Subcutaneous abdominal adipose tissue (tissue), 5 donors: ENCODE measurements around the gene PCDHGA2.
"Not testable (repeated sequence)": the region's sequence is repeated elsewhere in the genome, so short reads cannot be mapped to it uniquely, and the experiment has no call there.

Experiments used
- H3K27ac ChIP-seq: one replicate; pipeline ENCODE4 v1.7.0; 2013; ENCODE audit warnings: low read depth, mild to moderate bottlenecking, inconsistent platforms, low read length, moderate library complexity
- H3K27me3 ChIP-seq, 5 donors: one replicate each; pipeline ENCODE4 v1.7.0; 2013; ENCODE audit warnings: low read length in 5 of 5, inconsistent platforms in 1 of 5; ENCODE audit not compliant: control insufficient read depth in 5 of 5, insufficient read depth in 4 of 5
- H3K36me3 ChIP-seq, 5 donors: one replicate each; pipeline ENCODE4 v1.7.0; 2013; ENCODE audit warnings: low read length in 5 of 5; ENCODE audit not compliant: control insufficient read depth in 5 of 5, insufficient read depth in 5 of 5
- H3K4me1 ChIP-seq, 5 donors: one replicate each; pipeline ENCODE4 v1.7.0; 2013; ENCODE audit warnings: low read length in 5 of 5, mild to moderate bottlenecking in 3 of 5, moderate library complexity in 1 of 5; ENCODE audit not compliant: control insufficient read depth in 5 of 5, insufficient read depth in 5 of 5
- H3K4me3 ChIP-seq, 5 donors: one replicate each; pipeline ENCODE4 v1.7.0; 2013; ENCODE audit warnings: low read length in 5 of 5, low read depth in 1 of 5
- H3K9ac ChIP-seq, 5 donors: one replicate each; pipeline ENCODE4 v1.7.0; 2013; ENCODE audit warnings: low read length in 5 of 5, mild to moderate bottlenecking in 4 of 5, moderate library complexity in 3 of 5
- H3K9me3 ChIP-seq, 5 donors: one replicate each; pipeline ENCODE4 v1.7.0; 2013; ENCODE audit warnings: low read length in 5 of 5; ENCODE audit not compliant: control insufficient read depth in 5 of 5
- donor health status: healthy.
- donor health status: healthy.
- donor health status: healthy.
- donor health status: healthy.
- donor health status: healthy.

PCDHGA2 gene

DNA sequence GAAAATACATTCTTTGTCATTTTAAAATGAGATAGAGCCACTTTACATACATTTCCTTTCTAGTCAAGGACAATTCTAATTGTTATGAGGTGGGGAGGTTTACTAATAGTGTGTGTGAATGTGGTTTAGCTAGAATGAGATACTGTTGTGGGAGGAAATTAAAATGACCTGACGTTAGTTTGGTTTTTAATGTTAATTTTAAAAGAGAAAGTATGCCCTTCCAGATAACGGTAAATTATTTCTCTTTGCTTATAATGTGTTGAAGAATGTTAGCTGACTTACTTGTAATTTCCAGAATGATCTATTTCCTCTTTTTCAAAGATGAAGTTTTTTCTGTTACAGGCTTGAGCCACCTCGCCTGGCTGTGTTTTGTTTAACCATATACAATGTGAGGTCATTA is 16.3 kb upstream of the PCDHGA2 start:
- Histone ChIP-seq H3K4me3 (no peak overlapping the region), H3K27me3 (no peaks in the 10 kb centered on the region), H3K36me3 (peaks cover 5 to 20% (median 12%) of the 10 kb centered on the region in 5 donors), H3K4me1 (peaks cover 0 to 28% (median 14%) of the 10 kb centered on the region in 5 donors), H3K27ac (no peak overlapping the region), H3K9ac (no peak overlapping the region), H3K9me3 (peaks cover 22 to 40% (median 31%) of the 10 kb centered on the region in 5 donors)

DNA sequence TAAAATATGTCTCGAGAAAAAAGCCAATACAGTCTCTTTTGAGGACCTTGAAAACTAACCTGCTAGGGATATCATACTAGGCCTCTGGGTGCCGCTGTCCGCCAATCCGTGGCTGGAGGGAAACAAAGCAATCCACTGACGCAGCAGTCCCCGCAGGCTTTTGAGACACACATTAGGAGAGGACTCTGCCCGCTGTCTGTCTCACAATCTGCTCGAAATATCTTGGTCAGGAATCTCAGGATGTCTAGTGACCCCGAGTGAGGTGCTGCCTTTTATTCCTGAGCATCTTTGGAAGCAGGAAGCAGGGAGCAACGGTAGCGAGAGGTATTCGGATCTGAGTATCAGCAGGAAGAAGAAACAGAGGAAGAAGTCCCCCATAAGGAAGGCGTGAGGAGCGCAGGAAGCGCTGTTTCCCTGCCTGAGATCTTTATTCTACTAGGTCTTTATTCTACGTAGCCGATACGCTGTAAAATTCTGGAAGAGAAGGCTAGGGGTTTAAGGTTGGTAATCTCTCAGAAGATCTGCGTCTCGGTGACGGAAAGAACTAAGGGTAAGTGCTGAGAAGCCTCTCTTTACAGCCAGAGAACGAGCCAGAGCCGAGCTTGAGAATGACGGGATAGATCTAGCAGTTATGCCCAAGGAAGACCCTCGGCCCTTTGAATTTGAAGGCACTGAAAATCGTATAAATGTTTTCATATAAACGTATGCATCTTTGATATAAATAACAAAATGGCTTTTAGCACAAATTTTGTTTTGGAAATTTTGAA is 12.3 kb upstream of the PCDHGA2 start:
- H3K27me3 ChIP-seq: peaks cover 0 to 13% (median 0%) of the 10 kb centered on the region in 5 donors
- H3K9ac ChIP-seq: peak overlapping the region in 1 of 5 donors; percentile 45
- H3K9me3 ChIP-seq: peaks cover 11 to 35% (median 26%) of the 10 kb centered on the region in 5 donors
- no peak overlapping the region for H3K27ac ChIP-seq
- no peaks in the 10 kb centered on the region for H3K36me3 ChIP-seq
- H3K4me3 ChIP-seq: peak overlapping the region; percentile 56 to 81 (median 70)
- peaks cover 0 to 12% (median 2%) of the 10 kb centered on the region in 5 donors for H3K4me1 ChIP-seq

DNA sequence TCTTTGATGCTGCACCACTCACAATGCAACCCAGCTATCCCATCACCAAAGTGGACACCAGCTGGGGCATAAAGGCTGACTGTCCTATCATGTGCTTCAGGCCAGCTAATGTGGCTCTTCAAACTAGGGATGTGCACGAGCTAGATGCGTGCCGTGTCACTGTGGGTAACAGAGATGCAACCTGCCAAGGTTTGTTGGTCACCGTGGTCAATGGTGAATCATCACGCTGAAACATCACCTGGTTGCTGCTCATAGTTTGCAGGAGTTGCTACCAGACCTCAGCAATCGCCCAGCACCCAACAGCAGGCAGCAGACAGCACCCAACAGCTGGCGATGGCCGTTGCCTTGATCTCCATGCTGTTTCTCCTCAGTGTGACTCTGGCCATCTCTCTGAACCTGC is 10.3 kb upstream of the PCDHGA2 start:
- H3K9ac ChIP-seq: no peak overlapping the region
- H3K27ac ChIP-seq: no peak overlapping the region
- peaks cover 0 to 19% (median 2%) of the 10 kb centered on the region in 5 donors for H3K27me3 ChIP-seq
- peak overlapping the region in 1 of 5 donors; percentile 7 for H3K4me3 ChIP-seq
- H3K36me3 ChIP-seq: no peaks in the 10 kb centered on the region
- peaks cover 0 to 9% (median 0%) of the 10 kb centered on the region in 5 donors for H3K4me1 ChIP-seq
- H3K9me3 ChIP-seq: peaks cover 16 to 51% (median 35%) of the 10 kb centered on the region in 5 donors

DNA sequence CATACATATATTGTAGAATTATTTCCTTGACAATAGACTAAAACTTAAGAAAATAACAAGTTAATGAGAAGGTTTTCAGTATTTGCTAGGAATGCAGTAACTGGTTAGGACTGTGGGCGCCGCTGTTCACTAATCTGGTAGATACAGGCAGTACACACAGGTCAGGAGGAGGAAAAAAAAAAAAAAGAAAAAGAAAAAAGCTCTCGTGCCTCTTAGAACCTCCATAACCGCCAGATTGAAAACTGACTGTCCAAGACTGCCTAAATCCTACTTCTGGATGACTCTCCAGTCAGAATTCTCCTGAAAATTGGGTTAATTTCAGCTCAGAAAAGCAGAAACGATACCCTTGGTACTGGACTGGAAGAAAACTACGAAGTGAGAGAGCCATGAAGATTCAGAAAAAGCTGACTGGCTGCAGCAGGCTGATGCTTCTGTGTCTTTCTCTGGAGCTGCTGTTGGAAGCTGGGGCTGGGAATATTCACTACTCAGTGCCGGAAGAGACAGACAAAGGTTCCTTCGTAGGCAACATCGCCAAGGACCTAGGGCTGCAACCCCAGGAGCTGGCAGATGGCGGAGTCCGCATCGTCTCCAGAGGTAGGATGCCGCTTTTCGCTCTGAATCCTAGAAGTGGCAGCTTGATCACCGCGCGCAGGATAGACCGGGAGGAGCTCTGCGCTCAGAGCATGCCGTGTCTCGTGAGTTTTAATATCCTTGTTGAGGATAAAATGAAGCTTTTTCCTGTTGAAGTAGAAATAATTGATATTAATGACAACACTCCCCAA is 8.1 kb upstream of the PCDHGA2 start, which contains the start of gene PCDHGA1:
Gene PCDHGA1 (plus strand): TSS at position 216 of the 782 bp plus-strand sequence.
- no peaks in the 10 kb centered on the region for H3K36me3 ChIP-seq
- peaks cover 0 to 19% (median 3%) of the 10 kb centered on the region in 5 donors for H3K27me3 ChIP-seq
- H3K4me3 ChIP-seq: peak within 1 kb of the TSS; percentile 19 to 45 (median 39)
- H3K9me3 ChIP-seq: peaks cover 16 to 56% (median 43%) of the 10 kb centered on the region in 5 donors
- H3K9ac ChIP-seq: no peak within 1 kb of the TSS
- peaks cover 0 to 9% (median 0%) of the 10 kb centered on the region in 5 donors for H3K4me1 ChIP-seq
- H3K27ac ChIP-seq: no peak within 1 kb of the TSS

DNA sequence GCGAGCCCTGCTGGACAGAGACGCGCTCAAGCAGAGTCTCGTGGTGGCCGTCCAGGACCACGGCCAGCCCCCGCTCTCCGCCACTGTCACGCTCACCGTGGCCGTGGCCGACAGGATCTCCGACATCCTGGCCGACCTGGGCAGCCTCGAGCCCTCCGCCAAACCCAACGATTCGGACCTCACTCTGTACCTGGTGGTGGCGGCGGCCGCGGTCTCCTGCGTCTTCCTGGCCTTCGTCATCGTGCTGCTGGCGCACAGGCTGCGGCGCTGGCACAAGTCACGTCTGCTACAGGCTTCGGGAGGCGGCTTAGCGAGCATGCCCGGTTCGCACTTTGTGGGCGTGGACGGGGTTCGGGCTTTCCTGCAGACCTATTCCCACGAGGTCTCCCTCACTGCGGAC is 6.0 kb upstream of the PCDHGA2 start:
- Histone ChIP-seq H3K4me3 (peak overlapping the region in 1 of 5 donors; percentile 6), H3K9me3 (peaks cover 19 to 57% (median 39%) of the 10 kb centered on the region in 5 donors), H3K27me3 (peaks cover 0 to 19% (median 3%) of the 10 kb centered on the region in 5 donors)
- not testable (repeated sequence) for H3K4me1 ChIP-seq, H3K27ac ChIP-seq, H3K9ac ChIP-seq, H3K36me3 ChIP-seq

DNA sequence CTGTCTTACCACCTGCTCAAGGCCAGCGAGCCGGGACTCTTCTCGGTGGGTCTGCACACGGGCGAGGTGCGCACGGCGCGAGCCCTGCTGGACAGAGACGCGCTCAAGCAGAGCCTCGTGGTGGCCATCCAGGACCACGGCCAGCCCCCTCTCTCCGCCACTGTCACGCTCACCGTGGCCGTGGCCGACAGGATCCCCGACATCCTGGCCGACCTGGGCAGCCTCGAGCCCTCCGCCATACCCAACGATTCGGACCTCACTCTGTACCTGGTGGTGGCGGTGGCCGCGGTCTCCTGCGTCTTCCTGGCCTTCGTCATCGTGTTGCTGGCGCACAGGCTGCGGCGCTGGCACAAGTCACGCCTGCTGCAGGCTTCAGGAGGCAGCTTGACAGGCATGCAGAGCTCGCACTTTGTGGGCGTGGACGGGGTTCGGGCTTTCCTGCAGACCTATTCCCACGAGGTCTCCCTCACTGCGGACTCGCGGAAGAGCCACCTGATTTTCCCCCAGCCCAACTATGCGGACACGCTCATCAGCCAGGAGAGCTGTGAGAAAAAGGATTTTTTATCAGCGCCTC is 2.3 kb downstream of the PCDHGA2 start:
- H3K36me3 ChIP-seq, H3K27ac ChIP-seq, H3K9ac ChIP-seq: not testable (repeated sequence)
- Histone ChIP-seq H3K4me3 (peak overlapping the region in 2 of 5 donors; percentile 28), H3K27me3 (peaks cover 0 to 14% (median 3%) of the 10 kb centered on the region in 5 donors), H3K4me1 (peaks cover 0 to 19% (median 9%) of the 10 kb centered on the region in 5 donors), H3K9me3 (peaks cover 33 to 69% (median 58%) of the 10 kb centered on the region in 5 donors)

DNA sequence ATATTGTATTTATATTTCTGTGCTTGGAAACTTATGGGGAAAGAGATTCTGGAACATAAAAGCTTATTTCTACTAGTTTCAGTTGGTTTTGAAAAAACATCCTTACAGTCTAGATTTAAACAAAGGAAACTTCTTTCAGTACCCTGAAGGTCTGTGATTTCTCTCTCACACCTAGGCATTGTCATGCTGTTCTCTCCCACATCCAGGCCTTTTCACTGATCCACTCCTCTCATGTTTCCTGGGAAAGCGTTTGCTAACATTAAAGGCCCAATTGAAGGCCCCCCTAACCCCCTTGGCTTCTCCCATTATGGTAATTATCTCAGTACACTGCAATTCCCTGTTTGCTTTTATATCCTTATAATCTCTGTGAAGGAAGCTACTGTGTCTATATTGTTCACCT is 4.2 kb downstream of the PCDHGA2 start:
- Histone ChIP-seq H3K36me3 (no peaks in the 10 kb centered on the region), H3K9ac (no peak overlapping the region), H3K27ac (no peak overlapping the region), H3K4me1 (peaks cover 0 to 19% (median 9%) of the 10 kb centered on the region in 5 donors), H3K4me3 (peak overlapping the region in 1 of 5 donors; percentile 15), H3K9me3 (peaks cover 26 to 64% (median 59%) of the 10 kb centered on the region in 5 donors), H3K27me3 (peaks cover 0 to 14% (median 3%) of the 10 kb centered on the region in 5 donors)

DNA sequence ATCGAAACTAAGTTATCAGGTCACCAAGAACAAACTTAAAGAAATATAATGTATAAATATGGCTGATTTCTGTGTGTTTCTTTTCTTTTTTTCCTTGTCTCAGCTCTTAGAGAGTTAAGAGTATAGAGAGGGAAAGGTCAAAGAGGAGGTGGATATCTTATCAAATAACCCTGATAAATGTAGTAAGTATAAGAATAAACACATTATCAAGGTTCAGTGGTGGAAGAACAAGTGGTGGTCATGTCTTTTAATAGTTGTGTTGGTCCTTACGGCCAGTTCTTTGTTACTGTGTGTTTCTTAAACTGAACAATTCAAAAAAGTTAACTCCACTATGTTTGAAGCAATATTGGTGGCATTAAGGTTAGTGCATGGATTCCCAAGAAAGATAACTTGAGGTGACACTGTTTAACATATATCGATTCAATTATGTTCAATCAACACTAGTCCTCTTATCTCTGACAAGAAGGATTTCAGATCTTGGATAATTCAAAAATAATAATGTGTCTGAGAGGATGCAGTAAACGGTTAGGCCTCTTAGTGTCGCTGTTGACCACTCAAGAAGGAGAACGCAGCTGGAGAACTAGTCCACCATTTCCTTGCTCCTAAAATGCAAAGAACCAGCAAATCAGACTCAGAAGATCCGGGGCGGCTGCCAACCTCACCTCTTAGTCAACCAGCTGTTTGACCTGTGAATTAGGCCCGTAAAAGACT is 4.8 kb downstream of the PCDHGA2 start, which contains the start of gene PCDHGA3:
Gene PCDHGA3 (plus strand): TSS at position 588 of the 711 bp plus-strand sequence. CDS start 205 bp downstream, outside the sequence.
- Histone ChIP-seq H3K9ac (peak within 1 kb of the TSS in 1 of 5 donors; percentile 41), H3K4me1 (peaks cover 0 to 19% (median 9%) of the 10 kb centered on the region in 5 donors), H3K27me3 (peaks cover 0 to 12% (median 3%) of the 10 kb centered on the region in 5 donors), H3K9me3 (peaks cover 26 to 65% (median 54%) of the 10 kb centered on the region in 5 donors), H3K36me3 (no peaks in the 10 kb centered on the region), H3K27ac (no peak within 1 kb of the TSS), H3K4me3 (peak within 1 kb of the TSS; percentile 52 to 67 (median 61))

DNA sequence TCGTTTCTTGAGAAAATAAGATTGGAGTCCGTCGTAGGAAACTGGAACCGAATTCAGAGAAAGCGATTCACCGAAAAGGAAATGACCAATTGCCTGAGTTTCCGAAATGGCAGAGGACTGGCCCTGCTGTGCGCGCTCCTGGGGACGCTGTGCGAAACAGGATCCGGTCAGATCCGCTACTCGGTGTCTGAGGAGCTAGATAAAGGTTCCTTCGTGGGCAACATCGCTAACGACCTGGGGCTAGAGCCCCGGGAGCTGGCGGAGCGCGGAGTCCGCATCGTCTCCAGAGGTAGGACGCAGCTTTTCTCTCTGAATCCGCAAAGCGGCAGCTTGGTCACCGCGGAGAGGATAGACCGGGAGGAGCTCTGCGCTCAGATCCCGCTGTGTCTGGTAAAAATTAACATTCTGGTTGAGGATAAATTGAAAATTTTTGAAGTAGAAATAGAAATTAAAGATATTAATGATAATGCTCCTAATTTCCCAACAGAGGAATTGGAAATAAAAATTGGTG is 5.4 kb downstream of the PCDHGA2 start:
- no peaks in the 10 kb centered on the region for H3K36me3 ChIP-seq
- no peak overlapping the region for H3K27ac ChIP-seq
- peaks cover 0 to 15% (median 5%) of the 10 kb centered on the region in 5 donors for H3K4me1 ChIP-seq
- H3K4me3 ChIP-seq: peak overlapping the region; percentile 52 to 67 (median 61)
- peak overlapping the region in 1 of 5 donors; percentile 41 for H3K9ac ChIP-seq
- H3K9me3 ChIP-seq: peaks cover 29 to 65% (median 54%) of the 10 kb centered on the region in 5 donors
- H3K27me3 ChIP-seq: peaks cover 0 to 15% (median 3%) of the 10 kb centered on the region in 5 donors
